ENCODE measurements around the gene RNF215. TPM values are rescaled to one million over a fixed set of nuclear protein-coding genes. Genes with fewer than 3 reads are reported as not detected.

RNF215 gene
- total and polyA plus RNA-seq, 2 of the 13 experiments (the other 11 are each of a cell fraction or from before 2014, with no cell fraction given): 5.3 to 6.1 TPM

DNA sequence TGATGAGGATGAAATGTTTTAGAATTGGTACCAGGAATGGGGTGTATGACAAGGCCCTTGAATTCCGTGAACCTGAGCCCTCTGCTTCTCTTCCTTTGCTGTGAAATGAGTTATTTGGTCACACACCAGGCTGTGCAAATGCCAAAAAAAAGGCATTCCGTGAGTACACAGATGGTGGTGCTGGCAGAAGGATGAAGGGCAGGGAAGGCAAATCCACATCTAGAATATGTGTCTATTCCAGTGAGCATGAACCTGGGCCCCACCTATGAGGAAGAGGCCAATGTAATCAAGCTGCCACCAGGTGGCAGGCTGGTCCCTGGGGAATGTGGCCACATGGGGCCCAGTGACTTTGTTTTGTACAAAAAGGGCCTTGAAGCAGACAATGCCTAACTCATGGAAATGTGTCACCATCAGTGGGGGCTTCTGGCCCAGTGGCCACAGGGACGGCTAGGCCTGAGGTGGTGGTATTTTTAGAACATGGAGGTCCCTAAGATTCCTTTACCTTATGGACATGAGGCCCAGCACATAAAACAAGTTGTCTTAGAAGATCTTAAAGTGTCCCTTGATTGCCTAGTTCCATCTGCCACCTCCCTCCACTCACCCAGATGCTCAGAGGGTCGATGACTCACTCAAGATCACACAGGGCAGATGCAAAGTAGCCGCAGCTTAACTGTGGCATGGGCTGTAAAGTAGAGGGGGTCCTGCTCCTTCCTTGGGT is 3.9 kb upstream of the RNF215 start (continued):
- TF ChIP-seq, protein P1, sequence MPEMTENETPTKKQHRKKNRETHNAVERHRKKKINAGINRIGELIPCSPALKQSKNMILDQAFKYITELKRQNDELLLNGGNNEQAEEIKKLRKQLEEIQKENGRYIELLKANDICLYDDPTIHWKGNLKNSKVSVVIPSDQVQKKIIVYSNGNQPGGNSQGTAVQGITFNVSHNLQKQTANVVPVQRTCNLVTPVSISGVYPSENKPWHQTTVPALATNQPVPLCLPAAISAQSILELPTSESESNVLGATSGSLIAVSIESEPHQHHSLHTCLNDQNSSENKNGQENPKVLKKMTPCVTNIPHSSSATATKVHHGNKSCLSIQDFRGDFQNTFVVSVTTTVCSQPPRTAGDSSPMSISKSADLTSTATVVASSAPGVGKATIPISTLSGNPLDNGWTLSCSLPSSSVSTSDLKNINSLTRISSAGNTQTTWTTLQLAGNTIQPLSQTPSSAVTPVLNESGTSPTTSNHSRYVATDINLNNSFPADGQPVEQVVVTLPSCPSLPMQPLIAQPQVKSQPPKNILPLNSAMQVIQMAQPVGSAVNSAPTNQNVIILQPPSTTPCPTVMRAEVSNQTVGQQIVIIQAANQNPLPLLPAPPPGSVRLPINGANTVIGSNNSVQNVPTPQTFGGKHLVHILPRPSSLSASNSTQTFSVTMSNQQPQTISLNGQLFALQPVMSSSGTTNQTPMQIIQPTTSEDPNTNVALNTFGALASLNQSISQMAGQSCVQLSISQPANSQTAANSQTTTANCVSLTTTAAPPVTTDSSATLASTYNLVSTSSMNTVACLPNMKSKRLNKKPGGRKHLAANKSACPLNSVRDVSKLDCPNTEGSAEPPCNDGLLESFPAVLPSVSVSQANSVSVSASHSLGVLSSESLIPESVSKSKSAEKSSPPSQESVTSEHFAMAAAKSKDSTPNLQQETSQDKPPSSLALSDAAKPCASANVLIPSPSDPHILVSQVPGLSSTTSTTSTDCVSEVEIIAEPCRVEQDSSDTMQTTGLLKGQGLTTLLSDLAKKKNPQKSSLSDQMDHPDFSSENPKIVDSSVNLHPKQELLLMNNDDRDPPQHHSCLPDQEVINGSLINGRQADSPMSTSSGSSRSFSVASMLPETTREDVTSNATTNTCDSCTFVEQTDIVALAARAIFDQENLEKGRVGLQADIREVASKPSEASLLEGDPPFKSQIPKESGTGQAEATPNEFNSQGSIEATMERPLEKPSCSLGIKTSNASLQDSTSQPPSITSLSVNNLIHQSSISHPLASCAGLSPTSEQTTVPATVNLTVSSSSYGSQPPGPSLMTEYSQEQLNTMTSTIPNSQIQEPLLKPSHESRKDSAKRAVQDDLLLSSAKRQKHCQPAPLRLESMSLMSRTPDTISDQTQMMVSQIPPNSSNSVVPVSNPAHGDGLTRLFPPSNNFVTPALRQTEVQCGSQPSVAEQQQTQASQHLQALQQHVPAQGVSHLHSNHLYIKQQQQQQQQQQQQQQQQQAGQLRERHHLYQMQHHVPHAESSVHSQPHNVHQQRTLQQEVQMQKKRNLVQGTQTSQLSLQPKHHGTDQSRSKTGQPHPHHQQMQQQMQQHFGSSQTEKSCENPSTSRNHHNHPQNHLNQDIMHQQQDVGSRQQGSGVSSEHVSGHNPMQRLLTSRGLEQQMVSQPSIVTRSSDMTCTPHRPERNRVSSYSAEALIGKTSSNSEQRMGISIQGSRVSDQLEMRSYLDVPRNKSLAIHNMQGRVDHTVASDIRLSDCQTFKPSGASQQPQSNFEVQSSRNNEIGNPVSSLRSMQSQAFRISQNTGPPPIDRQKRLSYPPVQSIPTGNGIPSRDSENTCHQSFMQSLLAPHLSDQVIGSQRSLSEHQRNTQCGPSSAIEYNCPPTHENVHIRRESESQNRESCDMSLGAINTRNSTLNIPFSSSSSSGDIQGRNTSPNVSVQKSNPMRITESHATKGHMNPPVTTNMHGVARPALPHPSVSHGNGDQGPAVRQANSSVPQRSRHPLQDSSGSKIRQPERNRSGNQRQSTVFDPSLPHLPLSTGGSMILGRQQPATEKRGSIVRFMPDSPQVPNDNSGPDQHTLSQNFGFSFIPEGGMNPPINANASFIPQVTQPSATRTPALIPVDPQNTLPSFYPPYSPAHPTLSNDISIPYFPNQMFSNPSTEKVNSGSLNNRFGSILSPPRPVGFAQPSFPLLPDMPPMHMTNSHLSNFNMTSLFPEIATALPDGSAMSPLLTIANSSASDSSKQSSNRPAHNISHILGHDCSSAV (CRISPR knock-in tag; IDR thresholded peaks at IDR 0.05; ENCODE audit: borderline replicate concordance): no peak
- TF ChIP-seq ASH2L (IDR thresholded peaks at IDR 0.05; ENCODE audit: insufficient read length, low read depth, low read length) (no peak), KLF12 (CRISPR knock-in tag; IDR thresholded peaks at IDR 0.05; ENCODE audit: borderline replicate concordance) (no peak), ZNF446 (CRISPR knock-in tag; IDR thresholded peaks at IDR 0.05) (no peak), ZNF264 (CRISPR knock-in tag; IDR thresholded peaks at IDR 0.05) (no peak), ZNF543 (CRISPR knock-in tag; IDR thresholded peaks at IDR 0.05) (no peak), ZFP36L2 (CRISPR knock-in tag; IDR thresholded peaks at IDR 0.05) (no peak), YY1 (IDR thresholded peaks at IDR 0.05; ENCODE audit: insufficient read depth, insufficient replicate concordance, low read depth, low read length) (no peak), RXRA (CRISPR knock-in tag; IDR thresholded peaks at IDR 0.05) (no peak), ZMAT3 (CRISPR knock-in tag; conservative IDR thresholded peaks at IDR 0.05) (no peak), CREM (IDR thresholded peaks at IDR 0.05) (no peak), CREM (CRISPR knock-in tag; IDR thresholded peaks at IDR 0.05) (no peak), NR2F2 (IDR thresholded peaks at IDR 0.05; ENCODE audit: borderline replicate concordance, low read depth) (no peak), ZNF660 (CRISPR knock-in tag; IDR thresholded peaks at IDR 0.05; ENCODE audit: borderline replicate concordance, low read depth) (no peak)
- TF ChIP-seq, protein P2, sequence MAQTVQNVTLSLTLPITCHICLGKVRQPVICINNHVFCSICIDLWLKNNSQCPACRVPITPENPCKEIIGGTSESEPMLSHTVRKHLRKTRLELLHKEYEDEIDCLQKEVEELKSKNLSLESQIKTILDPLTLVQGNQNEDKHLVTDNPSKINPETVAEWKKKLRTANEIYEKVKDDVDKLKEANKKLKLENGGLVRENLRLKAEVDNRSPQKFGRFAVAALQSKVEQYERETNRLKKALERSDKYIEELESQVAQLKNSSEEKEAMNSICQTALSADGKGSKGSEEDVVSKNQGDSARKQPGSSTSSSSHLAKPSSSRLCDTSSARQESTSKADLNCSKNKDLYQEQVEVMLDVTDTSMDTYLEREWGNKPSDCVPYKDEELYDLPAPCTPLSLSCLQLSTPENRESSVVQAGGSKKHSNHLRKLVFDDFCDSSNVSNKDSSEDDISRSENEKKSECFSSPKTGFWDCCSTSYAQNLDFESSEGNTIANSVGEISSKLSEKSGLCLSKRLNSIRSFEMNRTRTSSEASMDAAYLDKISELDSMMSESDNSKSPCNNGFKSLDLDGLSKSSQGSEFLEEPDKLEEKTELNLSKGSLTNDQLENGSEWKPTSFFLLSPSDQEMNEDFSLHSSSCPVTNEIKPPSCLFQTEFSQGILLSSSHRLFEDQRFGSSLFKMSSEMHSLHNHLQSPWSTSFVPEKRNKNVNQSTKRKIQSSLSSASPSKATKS (CRISPR knock-in tag; IDR thresholded peaks at IDR 0.05): no peak
- TF ChIP-seq, protein P3, sequence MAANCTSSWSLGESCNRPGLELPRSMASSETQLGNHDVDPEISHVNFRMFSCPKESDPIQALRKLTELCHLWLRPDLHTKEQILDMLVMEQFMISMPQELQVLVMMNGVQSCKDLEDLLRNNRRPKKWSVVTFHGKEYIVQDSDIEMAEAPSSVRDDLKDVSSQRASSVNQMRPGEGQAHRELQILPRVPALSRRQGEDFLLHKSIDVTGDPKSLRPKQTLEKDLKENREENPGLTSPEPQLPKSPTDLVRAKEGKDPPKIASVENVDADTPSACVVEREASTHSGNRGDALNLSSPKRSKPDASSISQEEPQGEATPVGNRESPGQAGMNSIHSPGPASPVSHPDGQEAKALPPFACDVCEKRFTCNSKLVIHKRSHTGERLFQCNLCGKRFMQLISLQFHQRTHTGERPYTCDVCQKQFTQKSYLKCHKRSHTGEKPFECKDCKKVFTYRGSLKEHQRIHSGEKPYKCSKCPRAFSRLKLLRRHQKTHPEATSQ (CRISPR knock-in tag; IDR thresholded peaks at IDR 0.05; ENCODE audit: borderline replicate concordance): no peak
